Measurements from ENCODE around the gene HECA.

- TF ChIP-seq CTCF (conservative IDR thresholded peaks at IDR 0.05; ENCODE audit: low read depth in 2 of 2) = no peak
- no peak for TF ChIP-seq CREB1 (CRISPR knock-in tag; IDR thresholded peaks at IDR 0.05; ENCODE audit: low read depth)
- TF ChIP-seq REST (IDR thresholded peaks at IDR 0.05; ENCODE audit: unreplicated experiment) = no peak
- TF ChIP-seq EZH2 (IDR thresholded peaks at IDR 0.05; ENCODE audit: low read depth, unreplicated experiment) = no peak
These were observed 34.9 kb upstream of the HECA start for GRCh38 chr6:139099984-139100383.

Measured in GM23338 (cell line).